WERI-Rb-1 (cell line): Measurements from ENCODE around the gene CASTOR1.
"Not testable (repeated sequence)": the region's sequence is repeated elsewhere in the genome, so short reads cannot be mapped to it uniquely, and the experiment has no call there.

Experiments
- DNase-seq: peaks from one replicate; pipeline ENCODE4 v3.0.0-alpha.2; 2020
- H3K27ac ChIP-seq: fragments of 250-450 bp; sonication (Bioruptor Pico); 2 replicates; pipeline ENCODE4 v1.5.1; 2020; ENCODE audit warnings: mild to moderate bottlenecking, moderate library complexity
- H3K27me3 ChIP-seq: fragments of 250-450 bp; sonication (Bioruptor Pico); 2 replicates; pipeline ENCODE4 v1.5.1; 2021; ENCODE audit warnings: mild to moderate bottlenecking, low read depth, moderate library complexity; ENCODE audit not compliant: insufficient read depth, severe bottlenecking
- H3K36me3 ChIP-seq: fragments of 250-450 bp; sonication (Bioruptor Pico); 2 replicates; pipeline ENCODE4 v1.5.1; 2020; ENCODE audit warnings: mild to moderate bottlenecking, moderate library complexity
- H3K4me3 ChIP-seq: 2 replicates; pipeline ENCODE4 v1.5.1; 2011; ENCODE audit warnings: low read depth, mild to moderate bottlenecking, control low read depth, low read length
- H3K9me3 ChIP-seq: fragments of 250-450 bp; sonication (Bioruptor Pico); 2 replicates; pipeline ENCODE4 v1.5.1; 2021; ENCODE audit warnings: mild to moderate bottlenecking, moderate library complexity; ENCODE audit not compliant: severe bottlenecking
- TF ChIP-seq, protein P1 (sequence below): IDR thresholded peaks from 2 replicates; pipeline ENCODE4 v1.5.1; 2011; ENCODE audit warnings: low read depth, mild to moderate bottlenecking, control low read depth, inconsistent platforms, low read length

Gene CASTOR1

DNA sequence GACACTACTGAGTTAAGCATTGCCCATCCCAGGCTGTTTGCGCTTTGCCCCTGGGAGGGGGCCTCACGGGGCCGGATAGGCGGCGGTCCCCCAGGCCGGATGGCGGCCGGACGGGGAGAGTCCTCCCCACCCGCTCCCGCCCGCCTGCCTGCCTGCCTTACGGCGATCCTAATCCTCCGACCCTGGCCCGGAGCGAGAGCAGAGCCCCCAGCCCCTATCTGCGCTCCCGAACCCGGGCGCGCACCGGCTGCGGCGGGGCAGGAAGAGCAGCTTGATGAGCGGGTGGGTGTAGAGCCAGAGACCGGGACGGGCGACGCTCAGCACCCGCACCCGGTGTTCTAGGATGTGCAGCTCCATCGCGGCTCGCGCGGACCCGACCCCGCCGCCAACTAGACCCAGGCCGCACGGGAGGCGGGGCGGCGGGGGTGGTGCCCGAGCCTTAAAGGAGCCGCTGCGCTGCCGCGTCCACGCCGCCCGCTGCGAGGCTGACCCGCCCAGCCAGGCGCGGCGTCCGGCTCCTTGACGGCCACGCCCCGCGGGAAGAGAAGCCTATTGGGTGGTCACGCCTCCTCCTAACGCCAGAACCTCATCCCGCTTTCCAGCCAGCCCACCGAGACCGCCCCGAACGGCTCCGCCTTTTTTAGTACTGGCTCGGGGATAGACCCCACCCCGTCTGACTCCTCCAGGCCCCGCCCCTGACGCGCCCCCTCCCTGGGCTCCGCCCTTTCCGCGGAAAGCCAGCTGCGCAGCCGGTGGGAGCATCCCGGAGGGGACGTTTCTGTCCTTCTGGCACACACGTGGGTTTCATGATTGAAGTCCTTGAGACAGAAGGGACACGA, at the start of gene CASTOR1:
Gene CASTOR1, minus strand, starts transcription at position 365 of the 839 bp plus-strand sequence. Its CDS starts 8 bp downstream, at position 357.
- Histone ChIP-seq H3K36me3 (peaks cover 23% of the 10 kb centered on the region), H3K27me3 (no peaks in the 10 kb centered on the region), H3K27ac (peak within 1 kb of the TSS; percentile 12), H3K4me3 (peak within 1 kb of the TSS; percentile 71), H3K9me3 (no peaks in the 10 kb centered on the region)
- peak; percentile 98 for DNase-seq
- TF ChIP-seq, protein P1, sequence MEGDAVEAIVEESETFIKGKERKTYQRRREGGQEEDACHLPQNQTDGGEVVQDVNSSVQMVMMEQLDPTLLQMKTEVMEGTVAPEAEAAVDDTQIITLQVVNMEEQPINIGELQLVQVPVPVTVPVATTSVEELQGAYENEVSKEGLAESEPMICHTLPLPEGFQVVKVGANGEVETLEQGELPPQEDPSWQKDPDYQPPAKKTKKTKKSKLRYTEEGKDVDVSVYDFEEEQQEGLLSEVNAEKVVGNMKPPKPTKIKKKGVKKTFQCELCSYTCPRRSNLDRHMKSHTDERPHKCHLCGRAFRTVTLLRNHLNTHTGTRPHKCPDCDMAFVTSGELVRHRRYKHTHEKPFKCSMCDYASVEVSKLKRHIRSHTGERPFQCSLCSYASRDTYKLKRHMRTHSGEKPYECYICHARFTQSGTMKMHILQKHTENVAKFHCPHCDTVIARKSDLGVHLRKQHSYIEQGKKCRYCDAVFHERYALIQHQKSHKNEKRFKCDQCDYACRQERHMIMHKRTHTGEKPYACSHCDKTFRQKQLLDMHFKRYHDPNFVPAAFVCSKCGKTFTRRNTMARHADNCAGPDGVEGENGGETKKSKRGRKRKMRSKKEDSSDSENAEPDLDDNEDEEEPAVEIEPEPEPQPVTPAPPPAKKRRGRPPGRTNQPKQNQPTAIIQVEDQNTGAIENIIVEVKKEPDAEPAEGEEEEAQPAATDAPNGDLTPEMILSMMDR, result no peak

DNA sequence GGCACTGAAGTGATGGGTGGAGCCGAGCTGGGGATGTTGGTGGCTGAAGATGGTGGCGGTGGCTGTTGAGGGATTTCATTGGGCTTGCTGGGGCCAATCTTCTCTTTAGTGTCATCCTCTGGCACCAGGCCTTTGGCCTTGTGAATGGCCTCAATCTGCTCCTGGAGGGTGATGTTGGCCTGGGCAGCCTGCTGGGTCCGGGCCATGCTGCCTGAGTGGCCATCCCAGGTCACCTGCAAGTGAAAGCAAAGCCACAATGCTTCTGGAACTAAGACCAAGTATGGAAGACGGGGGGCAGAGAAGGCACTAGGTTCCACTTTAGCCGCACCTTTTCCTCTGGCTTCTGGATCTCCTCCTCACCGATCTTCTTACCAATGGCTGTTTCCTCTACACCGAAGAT, 49.5 kb upstream of the CASTOR1 start:
- no peak for DNase-seq
- peaks cover 96% of the 10 kb centered on the region for H3K36me3 ChIP-seq
- no peaks in the 10 kb centered on the region for H3K9me3 ChIP-seq
- TF ChIP-seq, protein P1, result no peak
- no peak overlapping the region for H3K27ac ChIP-seq
- H3K4me3 ChIP-seq, result no peak overlapping the region
- H3K27me3 ChIP-seq, result no peaks in the 10 kb centered on the region

GRCh38 chr22:30338341-30338740, 49.0 kb upstream of the CASTOR1 start:
- not testable (repeated sequence) for H3K4me3 ChIP-seq, H3K9me3 ChIP-seq, DNase-seq, H3K27ac ChIP-seq, H3K27me3 ChIP-seq
- peaks cover 96% of the 10 kb centered on the region for H3K36me3 ChIP-seq

DNA sequence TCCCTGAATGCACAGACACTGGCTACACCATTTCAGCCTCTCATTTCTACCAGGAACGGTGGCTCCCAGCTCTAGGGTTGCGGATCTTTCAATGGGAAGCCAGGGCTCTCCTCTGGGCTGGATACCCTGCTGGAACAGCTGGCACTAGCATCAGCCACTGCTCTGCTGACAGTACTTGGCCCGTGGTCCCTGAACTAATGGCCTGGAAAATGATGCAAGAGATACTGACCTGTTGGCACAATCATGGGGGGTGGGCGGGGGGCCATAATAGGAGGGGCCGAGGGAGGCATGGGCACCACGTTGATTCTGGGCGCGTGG, 48.1 kb upstream of the CASTOR1 start:
- DNase-seq, result no peak
- no peak overlapping the region for H3K4me3 ChIP-seq
- H3K9me3 ChIP-seq, result no peaks in the 10 kb centered on the region
- H3K27me3 ChIP-seq, result no peaks in the 10 kb centered on the region
- TF ChIP-seq, protein P1, result no peak
- H3K36me3 ChIP-seq, result peaks cover 92% of the 10 kb centered on the region
- H3K27ac ChIP-seq, result no peak overlapping the region

GRCh38 chr22:30336752-30337460, 47.6 kb upstream of the CASTOR1 start:
- H3K27ac ChIP-seq, result no peak overlapping the region
- H3K9me3 ChIP-seq, result no peaks in the 10 kb centered on the region
- TF ChIP-seq, protein P1, result no peak
- no peak for DNase-seq
- no peak overlapping the region for H3K4me3 ChIP-seq
- peaks cover 87% of the 10 kb centered on the region for H3K36me3 ChIP-seq
- H3K27me3 ChIP-seq, result no peaks in the 10 kb centered on the region

- Histone ChIP-seq H3K27ac (no peak overlapping the region), H3K36me3 (peaks cover 83% of the 10 kb centered on the region), H3K27me3 (no peaks in the 10 kb centered on the region), H3K9me3 (no peaks in the 10 kb centered on the region), H3K4me3 (no peak overlapping the region)
- TF ChIP-seq, protein P1, result no peak
- DNase-seq, result no peak
These were observed 45.9 kb upstream of the CASTOR1 start for GRCh38 chr22:30335236-30335635.
